Osteoblast (primary cell): ENCODE measurements around the gene EIF4G3. TPM values are rescaled to one million over a fixed set of nuclear protein-coding genes. Genes with fewer than 3 reads are reported as not detected.

Experiments
- DNase-seq: peaks from one replicate; pipeline ENCODE4 v3.0.0; 2011; ENCODE audit warnings: low spot score, mixed read lengths; ENCODE audit not compliant: insufficient read length; ENCODE audit errors: missing footprints
- H2AFZ ChIP-seq: 2 replicates; pipeline ENCODE4 v1.6.0; 2011; ENCODE audit warnings: mild to moderate bottlenecking, low read length
- H3K27ac ChIP-seq: 2 replicates; pipeline ENCODE4 v1.5.1; 2011; ENCODE audit warnings: mild to moderate bottlenecking, low read depth, low read length, moderate library complexity
- H3K27me3 ChIP-seq: 2 replicates; pipeline ENCODE4 v1.6.0; 2012; ENCODE audit warnings: mild to moderate bottlenecking, control low read depth, inconsistent platforms, low read length, moderate library complexity; ENCODE audit not compliant: insufficient read depth
- H3K36me3 ChIP-seq: 2 replicates; pipeline ENCODE4 v1.5.1; 2011; ENCODE audit warnings: mild to moderate bottlenecking, low read length, control low read depth, moderate library complexity; ENCODE audit not compliant: insufficient read depth
- H3K4me1 ChIP-seq: 2 replicates; pipeline ENCODE4 v1.5.1; 2011; ENCODE audit warnings: mild to moderate bottlenecking, low read length, control low read depth, moderate library complexity; ENCODE audit not compliant: insufficient read depth
- H3K4me2 ChIP-seq: 2 replicates; pipeline ENCODE4 v1.6.0; 2011; ENCODE audit warnings: mild to moderate bottlenecking, low read length; ENCODE audit not compliant: insufficient read depth
- H3K4me3 ChIP-seq: fragments of 200-600 bp; sonication (generic); 3 replicates; pipeline ENCODE4 v1.5.1; 2012; ENCODE audit warnings: mild to moderate bottlenecking, low read length, inconsistent platforms; ENCODE audit not compliant: insufficient read depth
- H3K79me2 ChIP-seq: 2 replicates; pipeline ENCODE4 v1.6.0; 2012; ENCODE audit warnings: mild to moderate bottlenecking, low read length, control low read depth, inconsistent platforms; ENCODE audit not compliant: insufficient read depth
- H3K9me3 ChIP-seq: 2 replicates; pipeline ENCODE4 v1.5.1; 2011; ENCODE audit warnings: low read depth, low read length, control low read depth
- H4K20me1 ChIP-seq: 2 replicates; pipeline ENCODE4 v1.6.0; 2012; ENCODE audit warnings: mild to moderate bottlenecking, low read length, control low read depth; ENCODE audit not compliant: insufficient read depth
- CTCF ChIP-seq: IDR thresholded peaks from 2 replicates; pipeline ENCODE4 v1.5.1; 2011; ENCODE audit warnings: mild to moderate bottlenecking, low read depth, low read length, moderate library complexity; ENCODE audit errors: extremely low read depth
- total RNA-seq: library from RNA; depleted of rRNA; stranded (reverse); fragments of >200 nt; gene quantifications from 2 replicates; pipeline ENCODE4 v1.2.3, GENCODE V29; 2012

The EIF4G3 gene
- total RNA-seq, 1 donor = 55.0 TPM

DNA sequence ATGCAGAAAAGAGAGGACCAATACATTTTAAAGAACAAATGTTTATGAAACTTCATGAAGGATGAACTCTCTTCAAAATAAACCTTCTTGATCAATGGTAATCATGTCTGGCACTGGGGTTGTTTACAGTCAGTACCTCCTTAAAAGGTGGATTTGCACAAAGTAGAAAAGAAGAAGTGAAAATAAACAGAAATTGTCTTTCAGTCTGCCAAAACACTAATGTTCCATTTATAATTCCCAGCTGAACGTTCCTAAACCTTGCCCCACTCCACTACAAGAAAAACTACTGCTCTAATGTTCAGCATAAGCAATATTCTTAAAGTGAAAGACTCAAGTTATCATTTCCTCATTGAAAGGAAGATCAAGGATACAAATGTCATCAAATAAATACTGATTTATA, 86.2 kb downstream of the EIF4G3 start:
- no peak overlapping the region for H3K4me3 ChIP-seq
- H3K36me3 ChIP-seq = peaks cover 11% of the 10 kb centered on the region
- peak overlapping the region; percentile 58 for H3K27ac ChIP-seq
- no peaks in the 10 kb centered on the region for H3K9me3 ChIP-seq
- no peak overlapping the region for H2AFZ ChIP-seq
- no peaks in the 10 kb centered on the region for H3K27me3 ChIP-seq
- no peak for DNase-seq
- peak overlapping the region; percentile 37 for H3K4me2 ChIP-seq
- peaks cover 11% of the 10 kb centered on the region for H3K4me1 ChIP-seq
- H4K20me1 ChIP-seq = peaks cover 6% of the 10 kb centered on the region
- H3K79me2 ChIP-seq = peaks cover 49% of the 10 kb centered on the region
- no peak for TF ChIP-seq CTCF

DNA sequence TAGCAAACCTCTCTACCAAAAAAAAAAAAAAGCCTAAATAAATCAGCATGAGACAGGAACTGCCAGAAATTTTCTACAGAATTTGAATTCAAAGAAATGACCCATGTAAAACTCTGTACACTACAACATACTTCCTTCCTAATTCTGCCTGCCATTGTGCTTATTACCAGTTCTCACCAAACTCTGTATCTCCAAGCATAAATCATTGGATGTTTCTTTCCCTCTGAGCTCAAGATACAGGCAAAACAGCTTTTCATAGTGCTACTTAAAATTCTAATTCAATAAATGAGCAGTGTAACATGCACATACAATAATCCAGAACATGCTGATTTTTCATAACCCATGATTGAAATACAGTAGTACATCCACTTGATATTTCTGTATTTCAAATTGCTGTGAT, 87.0 kb downstream of the EIF4G3 start:
- H3K36me3 ChIP-seq = peaks cover 11% of the 10 kb centered on the region
- no peak overlapping the region for H2AFZ ChIP-seq
- no peak overlapping the region for H3K27ac ChIP-seq
- H3K4me3 ChIP-seq = no peak overlapping the region
- TF ChIP-seq CTCF = no peak
- H3K4me2 ChIP-seq = no peak overlapping the region
- no peaks in the 10 kb centered on the region for H3K27me3 ChIP-seq
- peaks cover 6% of the 10 kb centered on the region for H4K20me1 ChIP-seq
- H3K79me2 ChIP-seq = peaks cover 44% of the 10 kb centered on the region
- H3K4me1 ChIP-seq = peaks cover 11% of the 10 kb centered on the region
- no peak for DNase-seq
- H3K9me3 ChIP-seq = no peaks in the 10 kb centered on the region

GRCh38 chr1:21089299-21089698, 87.4 kb downstream of the EIF4G3 start:
- no peak for DNase-seq
- no peak overlapping the region for H3K4me2 ChIP-seq
- H3K4me1 ChIP-seq = peaks cover 11% of the 10 kb centered on the region
- H3K79me2 ChIP-seq = peaks cover 46% of the 10 kb centered on the region
- H2AFZ ChIP-seq = no peak overlapping the region
- H3K9me3 ChIP-seq = no peaks in the 10 kb centered on the region
- H3K27ac ChIP-seq = no peak overlapping the region
- H3K4me3 ChIP-seq = no peak overlapping the region
- peaks cover 6% of the 10 kb centered on the region for H4K20me1 ChIP-seq
- H3K27me3 ChIP-seq = no peaks in the 10 kb centered on the region
- peaks cover 11% of the 10 kb centered on the region for H3K36me3 ChIP-seq
- no peak for TF ChIP-seq CTCF

- no peak overlapping the region for H3K4me2 ChIP-seq
- H3K9me3 ChIP-seq = no peaks in the 10 kb centered on the region
- no peak overlapping the region for H3K27ac ChIP-seq
- no peaks in the 10 kb centered on the region for H3K4me1 ChIP-seq
- peaks cover 52% of the 10 kb centered on the region for H3K79me2 ChIP-seq
- TF ChIP-seq CTCF = no peak
- DNase-seq = no peak
- H3K36me3 ChIP-seq = peaks cover 17% of the 10 kb centered on the region
- H2AFZ ChIP-seq = no peak overlapping the region
- H3K4me3 ChIP-seq = no peak overlapping the region
- H4K20me1 ChIP-seq = peaks cover 4% of the 10 kb centered on the region
- no peaks in the 10 kb centered on the region for H3K27me3 ChIP-seq
Observed at GRCh38 chr1:21084111-21084810, 92.4 kb downstream of the EIF4G3 start.
